ENCODE data around the gene RASSF6. TPM values are rescaled to one million over a fixed set of nuclear protein-coding genes. Genes with fewer than 3 reads are reported as not detected.

Gene RASSF6
- polyA plus RNA-seq, 1 of the 3 experiments (the other 2 are of a cell fraction) = not detected

DNA sequence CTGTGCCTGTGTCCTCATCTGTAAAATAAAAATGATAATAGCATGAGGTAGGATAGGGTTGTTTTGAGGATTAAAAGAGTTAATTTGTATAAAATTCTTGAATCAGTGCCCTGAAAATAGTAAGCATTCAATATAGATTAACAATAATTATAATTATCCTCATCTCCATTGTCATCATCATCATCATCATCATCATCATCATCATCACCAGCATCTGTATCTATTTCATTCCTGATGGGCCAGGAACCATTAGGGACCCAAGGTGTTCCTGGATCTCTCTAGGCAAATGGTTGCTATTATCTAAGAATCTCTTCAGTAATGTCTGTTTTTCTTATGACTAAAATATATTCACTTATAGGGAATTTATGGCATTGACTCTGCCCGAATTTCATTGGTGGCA is 31.6 kb downstream of the RASSF6 start:
- Histone ChIP-seq H3F3A (replicated peaks; ENCODE audit: insufficient read depth) (no peaks in the 10 kb centered on the region), H3K9me3 (no peaks in the 10 kb centered on the region), H4K20me1 (ENCODE audit: insufficient read depth) (no peaks in the 10 kb centered on the region), H2AFZ (ENCODE audit: low read depth) (no peak overlapping the region), H3K9me2 (no peaks in the 10 kb centered on the region), H3K4me1 (ENCODE audit: control insufficient read depth in 1 of 2, insufficient read depth in 2 of 2, low read depth in 1 of 2, low read length in 1 of 2) (no peaks in the 10 kb centered on the region; a peak in 1 of 4 replicates), H3K4me2 (no peak overlapping the region), H3K9ac (no peak overlapping the region), H3K27me3 (ENCODE audit: insufficient read depth) (peaks cover 19% of the 10 kb centered on the region; the same call in 1 of the 2 replicates), H3K79me2 (ENCODE audit: insufficient read depth) (no peaks in the 10 kb centered on the region), H3K27ac (ENCODE audit: low read depth in 2 of 2, low read length in 1 of 2) (no peak overlapping the region), H3K4me3 (ENCODE audit: low read depth in 2 of 2, low read length in 1 of 2) (no peak overlapping the region), H3K36me3 (replicated peaks in 1 of 2; ENCODE audit: control insufficient read depth in 1 of 2, insufficient read depth in 2 of 2, low read length in 1 of 2) (no peaks in the 10 kb centered on the region)
- POLR2A ChIA-PET = no interaction called here
- no peak for TF ChIP-seq SIN3A (IDR thresholded peaks at IDR 0.05; ENCODE audit: borderline replicate concordance, low read depth, low read length)
- TF ChIP-seq, protein P1, sequence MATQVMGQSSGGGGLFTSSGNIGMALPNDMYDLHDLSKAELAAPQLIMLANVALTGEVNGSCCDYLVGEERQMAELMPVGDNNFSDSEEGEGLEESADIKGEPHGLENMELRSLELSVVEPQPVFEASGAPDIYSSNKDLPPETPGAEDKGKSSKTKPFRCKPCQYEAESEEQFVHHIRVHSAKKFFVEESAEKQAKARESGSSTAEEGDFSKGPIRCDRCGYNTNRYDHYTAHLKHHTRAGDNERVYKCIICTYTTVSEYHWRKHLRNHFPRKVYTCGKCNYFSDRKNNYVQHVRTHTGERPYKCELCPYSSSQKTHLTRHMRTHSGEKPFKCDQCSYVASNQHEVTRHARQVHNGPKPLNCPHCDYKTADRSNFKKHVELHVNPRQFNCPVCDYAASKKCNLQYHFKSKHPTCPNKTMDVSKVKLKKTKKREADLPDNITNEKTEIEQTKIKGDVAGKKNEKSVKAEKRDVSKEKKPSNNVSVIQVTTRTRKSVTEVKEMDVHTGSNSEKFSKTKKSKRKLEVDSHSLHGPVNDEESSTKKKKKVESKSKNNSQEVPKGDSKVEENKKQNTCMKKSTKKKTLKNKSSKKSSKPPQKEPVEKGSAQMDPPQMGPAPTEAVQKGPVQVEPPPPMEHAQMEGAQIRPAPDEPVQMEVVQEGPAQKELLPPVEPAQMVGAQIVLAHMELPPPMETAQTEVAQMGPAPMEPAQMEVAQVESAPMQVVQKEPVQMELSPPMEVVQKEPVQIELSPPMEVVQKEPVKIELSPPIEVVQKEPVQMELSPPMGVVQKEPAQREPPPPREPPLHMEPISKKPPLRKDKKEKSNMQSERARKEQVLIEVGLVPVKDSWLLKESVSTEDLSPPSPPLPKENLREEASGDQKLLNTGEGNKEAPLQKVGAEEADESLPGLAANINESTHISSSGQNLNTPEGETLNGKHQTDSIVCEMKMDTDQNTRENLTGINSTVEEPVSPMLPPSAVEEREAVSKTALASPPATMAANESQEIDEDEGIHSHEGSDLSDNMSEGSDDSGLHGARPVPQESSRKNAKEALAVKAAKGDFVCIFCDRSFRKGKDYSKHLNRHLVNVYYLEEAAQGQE (IDR thresholded peaks at IDR 0.05; ENCODE audit: low read depth, low read length) = no peak
- TF ChIP-seq, protein P2, sequence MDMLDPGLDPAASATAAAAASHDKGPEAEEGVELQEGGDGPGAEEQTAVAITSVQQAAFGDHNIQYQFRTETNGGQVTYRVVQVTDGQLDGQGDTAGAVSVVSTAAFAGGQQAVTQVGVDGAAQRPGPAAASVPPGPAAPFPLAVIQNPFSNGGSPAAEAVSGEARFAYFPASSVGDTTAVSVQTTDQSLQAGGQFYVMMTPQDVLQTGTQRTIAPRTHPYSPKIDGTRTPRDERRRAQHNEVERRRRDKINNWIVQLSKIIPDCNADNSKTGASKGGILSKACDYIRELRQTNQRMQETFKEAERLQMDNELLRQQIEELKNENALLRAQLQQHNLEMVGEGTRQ (IDR thresholded peaks at IDR 0.05; ENCODE audit: borderline replicate concordance, low read depth, low read length) = no peak
- TF ChIP-seq, protein P3, sequence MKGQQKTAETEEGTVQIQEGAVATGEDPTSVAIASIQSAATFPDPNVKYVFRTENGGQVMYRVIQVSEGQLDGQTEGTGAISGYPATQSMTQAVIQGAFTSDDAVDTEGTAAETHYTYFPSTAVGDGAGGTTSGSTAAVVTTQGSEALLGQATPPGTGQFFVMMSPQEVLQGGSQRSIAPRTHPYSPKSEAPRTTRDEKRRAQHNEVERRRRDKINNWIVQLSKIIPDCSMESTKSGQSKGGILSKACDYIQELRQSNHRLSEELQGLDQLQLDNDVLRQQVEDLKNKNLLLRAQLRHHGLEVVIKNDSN (IDR thresholded peaks at IDR 0.05; ENCODE audit: borderline replicate concordance, low read depth) = no peak
- TF ChIP-seq FOSL2 (IDR thresholded peaks at IDR 0.05; ENCODE audit: borderline replicate concordance, low read depth) = no peak
- TF ChIP-seq, protein P4, sequence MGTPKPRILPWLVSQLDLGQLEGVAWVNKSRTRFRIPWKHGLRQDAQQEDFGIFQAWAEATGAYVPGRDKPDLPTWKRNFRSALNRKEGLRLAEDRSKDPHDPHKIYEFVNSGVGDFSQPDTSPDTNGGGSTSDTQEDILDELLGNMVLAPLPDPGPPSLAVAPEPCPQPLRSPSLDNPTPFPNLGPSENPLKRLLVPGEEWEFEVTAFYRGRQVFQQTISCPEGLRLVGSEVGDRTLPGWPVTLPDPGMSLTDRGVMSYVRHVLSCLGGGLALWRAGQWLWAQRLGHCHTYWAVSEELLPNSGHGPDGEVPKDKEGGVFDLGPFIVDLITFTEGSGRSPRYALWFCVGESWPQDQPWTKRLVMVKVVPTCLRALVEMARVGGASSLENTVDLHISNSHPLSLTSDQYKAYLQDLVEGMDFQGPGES (IDR thresholded peaks at IDR 0.05; ENCODE audit: low read depth, low read length) = no peak
- no peak for TF ChIP-seq GABPA (IDR thresholded peaks at IDR 0.05; ENCODE audit: low read depth)
- TF ChIP-seq CHD2 (IDR thresholded peaks at IDR 0.05; ENCODE audit: low read length, partially characterized antibody) = no peak
- no peak for TF ChIP-seq SMC3 (IDR thresholded peaks at IDR 0.05; ENCODE audit: low read depth, low read length)
- 3% methylated on average over 1 of the region's 1 CpG for WGBS (ENCODE audit: low lambda C conversion rate)
- DNase-seq = no peak
- CTCF ChIA-PET = interaction anchor here (1.8 kb wide), 1 partner anchor 15 kb away, joined by 6 read pairs; no protein-coding TSS in a partner anchor

DNA sequence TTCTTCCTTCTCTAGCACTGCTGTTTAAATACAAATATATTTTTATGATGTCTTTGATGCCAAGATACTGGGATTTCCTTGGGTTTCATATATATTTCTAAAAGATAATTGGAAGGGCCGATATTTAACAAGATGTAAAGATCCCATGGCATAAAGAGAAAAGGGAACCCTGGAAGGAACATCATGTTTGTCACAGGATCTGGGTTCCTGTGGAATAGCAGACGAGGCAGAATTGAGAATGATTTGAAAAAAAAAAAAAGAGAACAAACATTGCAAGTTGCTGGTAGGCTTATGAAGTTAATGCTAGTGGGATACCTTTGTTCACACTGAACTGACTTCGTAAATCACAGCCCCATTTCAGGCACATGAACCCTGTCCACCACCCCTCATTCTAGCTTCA is 33.6 kb downstream of the RASSF6 start:
- Histone ChIP-seq H3K79me2 (ENCODE audit: insufficient read depth) (no peaks in the 10 kb centered on the region), H3K4me1 (ENCODE audit: control insufficient read depth in 1 of 2, insufficient read depth in 2 of 2, low read depth in 1 of 2, low read length in 1 of 2) (no peaks in the 10 kb centered on the region; a peak in 1 of 4 replicates), H3K9me3 (no peaks in the 10 kb centered on the region), H3K4me2 (no peak overlapping the region), H4K20me1 (ENCODE audit: insufficient read depth) (no peaks in the 10 kb centered on the region), H3F3A (replicated peaks; ENCODE audit: insufficient read depth) (no peaks in the 10 kb centered on the region), H3K27me3 (ENCODE audit: insufficient read depth) (peaks cover 14% of the 10 kb centered on the region; the same call in 1 of the 2 replicates), H3K27ac (ENCODE audit: low read depth in 2 of 2, low read length in 1 of 2) (no peak overlapping the region), H2AFZ (ENCODE audit: low read depth) (no peak overlapping the region), H3K9me2 (no peaks in the 10 kb centered on the region), H3K4me3 (ENCODE audit: low read depth in 2 of 2, low read length in 1 of 2) (no peak overlapping the region), H3K9ac (no peak overlapping the region), H3K36me3 (replicated peaks in 1 of 2; ENCODE audit: control insufficient read depth in 1 of 2, insufficient read depth in 2 of 2, low read length in 1 of 2) (no peaks in the 10 kb centered on the region)
- 10% methylated on average over 3 of the region's 3 CpGs for WGBS (ENCODE audit: low lambda C conversion rate)
- DNase-seq = no peak
- POLR2A ChIA-PET = no interaction called here
- CTCF ChIA-PET = interaction anchor here (0.9 to 2.1 kb wide), 2 partner anchors 13 to 67 kb away, joined by 3 to 12 read pairs; no protein-coding TSS in a partner anchor
- TF ChIP-seq, protein P3 (IDR thresholded peaks at IDR 0.05; ENCODE audit: borderline replicate concordance, low read depth) = no peak
- TF ChIP-seq NRF1 (IDR thresholded peaks at IDR 0.05; ENCODE audit: low read depth, low read length) (no peak), EP300 (IDR thresholded peaks at IDR 0.05; ENCODE audit: borderline replicate concordance in 1 of 2, low read depth in 1 of 2, low read length in 1 of 2) (no peak), FOSL2 (IDR thresholded peaks at IDR 0.05; ENCODE audit: borderline replicate concordance, low read depth) (no peak), RCOR1 (IDR thresholded peaks at IDR 0.05; ENCODE audit: low read length) (no peak)
- TF ChIP-seq, protein P5, sequence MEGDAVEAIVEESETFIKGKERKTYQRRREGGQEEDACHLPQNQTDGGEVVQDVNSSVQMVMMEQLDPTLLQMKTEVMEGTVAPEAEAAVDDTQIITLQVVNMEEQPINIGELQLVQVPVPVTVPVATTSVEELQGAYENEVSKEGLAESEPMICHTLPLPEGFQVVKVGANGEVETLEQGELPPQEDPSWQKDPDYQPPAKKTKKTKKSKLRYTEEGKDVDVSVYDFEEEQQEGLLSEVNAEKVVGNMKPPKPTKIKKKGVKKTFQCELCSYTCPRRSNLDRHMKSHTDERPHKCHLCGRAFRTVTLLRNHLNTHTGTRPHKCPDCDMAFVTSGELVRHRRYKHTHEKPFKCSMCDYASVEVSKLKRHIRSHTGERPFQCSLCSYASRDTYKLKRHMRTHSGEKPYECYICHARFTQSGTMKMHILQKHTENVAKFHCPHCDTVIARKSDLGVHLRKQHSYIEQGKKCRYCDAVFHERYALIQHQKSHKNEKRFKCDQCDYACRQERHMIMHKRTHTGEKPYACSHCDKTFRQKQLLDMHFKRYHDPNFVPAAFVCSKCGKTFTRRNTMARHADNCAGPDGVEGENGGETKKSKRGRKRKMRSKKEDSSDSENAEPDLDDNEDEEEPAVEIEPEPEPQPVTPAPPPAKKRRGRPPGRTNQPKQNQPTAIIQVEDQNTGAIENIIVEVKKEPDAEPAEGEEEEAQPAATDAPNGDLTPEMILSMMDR (IDR thresholded peaks at IDR 0.05) = no peak
- TF ChIP-seq, protein P6, sequence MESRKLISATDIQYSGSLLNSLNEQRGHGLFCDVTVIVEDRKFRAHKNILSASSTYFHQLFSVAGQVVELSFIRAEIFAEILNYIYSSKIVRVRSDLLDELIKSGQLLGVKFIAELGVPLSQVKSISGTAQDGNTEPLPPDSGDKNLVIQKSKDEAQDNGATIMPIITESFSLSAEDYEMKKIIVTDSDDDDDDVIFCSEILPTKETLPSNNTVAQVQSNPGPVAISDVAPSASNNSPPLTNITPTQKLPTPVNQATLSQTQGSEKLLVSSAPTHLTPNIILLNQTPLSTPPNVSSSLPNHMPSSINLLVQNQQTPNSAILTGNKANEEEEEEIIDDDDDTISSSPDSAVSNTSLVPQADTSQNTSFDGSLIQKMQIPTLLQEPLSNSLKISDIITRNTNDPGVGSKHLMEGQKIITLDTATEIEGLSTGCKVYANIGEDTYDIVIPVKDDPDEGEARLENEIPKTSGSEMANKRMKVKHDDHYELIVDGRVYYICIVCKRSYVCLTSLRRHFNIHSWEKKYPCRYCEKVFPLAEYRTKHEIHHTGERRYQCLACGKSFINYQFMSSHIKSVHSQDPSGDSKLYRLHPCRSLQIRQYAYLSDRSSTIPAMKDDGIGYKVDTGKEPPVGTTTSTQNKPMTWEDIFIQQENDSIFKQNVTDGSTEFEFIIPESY (IDR thresholded peaks at IDR 0.05; ENCODE audit: borderline replicate concordance, low read depth) = no peak
